Vagina (tissue), 2 donors: ENCODE data around the gene TESMIN.

Experiments used
- CTCF ChIP-seq, 3 experiments: fragments of 450-650 bp in 2 of 3; fragments of 200-600 bp in 1 of 3; sonication (generic) in 1 of 3; IDR thresholded peaks; one replicate each; pipeline ENCODE4 v1.5.1; 2017 to 2019; ENCODE audit warnings: antibody characterized with exemption in 3 of 3, mild to moderate bottlenecking in 2 of 3, moderate library complexity in 2 of 3
- POLR2A ChIP-seq, 2 donors: fragments of 450-650 bp; IDR thresholded peaks; one replicate each; pipeline ENCODE4 v1.6.1; 2017; ENCODE audit warnings: antibody characterized with exemption in 2 of 2, mild to moderate bottlenecking in 2 of 2, moderate library complexity in 2 of 2
- POLR2AphosphoS5 ChIP-seq, 2 donors: sonication (generic); formaldehyde crosslinking; IDR thresholded peaks; one replicate each; pipeline ENCODE4 v1.9.0; 2017; ENCODE audit warnings: antibody characterized with exemption in 2 of 2, mild to moderate bottlenecking in 2 of 2, low read depth in 1 of 2; ENCODE audit not compliant: insufficient read depth in 1 of 2

DNA sequence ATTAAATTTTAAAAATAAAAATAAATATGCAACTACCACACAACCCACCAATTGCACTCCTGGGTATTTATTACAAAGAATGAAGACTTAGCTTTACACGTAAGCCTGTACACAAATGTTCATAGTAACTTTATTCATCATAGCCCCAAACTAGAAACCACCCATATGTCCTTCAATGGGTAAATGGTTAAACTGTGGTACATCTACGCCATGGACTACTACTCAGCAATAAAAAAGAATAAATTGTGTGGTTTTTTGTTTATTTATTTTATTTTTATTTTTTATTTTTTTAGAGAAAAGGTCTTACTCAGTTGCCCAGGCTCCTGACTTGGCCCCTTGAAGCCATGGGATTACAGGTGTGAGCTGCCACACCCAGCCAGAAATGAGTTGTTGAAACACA, 52.3 kb downstream of the TESMIN start:
- no peak for TF ChIP-seq POLR2AphosphoS5 (IDR thresholded peaks at IDR 0.05; ENCODE audit: insufficient read depth in 1 of 2, low read depth in 1 of 2)
- TF ChIP-seq CTCF (IDR thresholded peaks at IDR 0.05): no peak
- TF ChIP-seq POLR2A (IDR thresholded peaks at IDR 0.05): no peak
